IPS-NIHi11 (cell line): ENCODE data around the gene SMAD4.
"Not testable (repeated sequence)": the region's sequence is repeated elsewhere in the genome, so short reads cannot be mapped to it uniquely, and the experiment has no call there.

Source experiments
- DNase-seq: peaks from one replicate; pipeline ENCODE4 v3.0.0; 2012; ENCODE audit warnings: mixed read lengths, low spot score

Gene SMAD4

GRCh38 chr18:51111633-51112355 is 81.8 kb downstream of the SMAD4 start:
- not testable (repeated sequence) for DNase-seq

- DNase-seq, result not testable (repeated sequence)
Observed at GRCh38 chr18:51116996-51117395, 87.0 kb downstream of the SMAD4 start.

GRCh38 chr18:51119561-51119960 is 89.5 kb downstream of the SMAD4 start:
- DNase-seq, result not testable (repeated sequence)

- not testable (repeated sequence) for DNase-seq
Observed at GRCh38 chr18:51119976-51120375, 90.0 kb downstream of the SMAD4 start.

GRCh38 chr18:51120809-51121596 is 91.0 kb downstream of the SMAD4 start:
- DNase-seq, result no peak

GRCh38 chr18:51121597-51121857 is 91.5 kb downstream of the SMAD4 start:
- DNase-seq, result no peak

GRCh38 chr18:51122266-51123045 is 92.4 kb downstream of the SMAD4 start:
- DNase-seq, result no peak

GRCh38 chr18:51123046-51123395 is 93.0 kb downstream of the SMAD4 start:
- DNase-seq, result no peak

- DNase-seq, result no peak
Observed at GRCh38 chr18:51123481-51123880, 93.5 kb downstream of the SMAD4 start.

- DNase-seq, result no peak
Observed at GRCh38 chr18:51123936-51124486, 94.0 kb downstream of the SMAD4 start.

- DNase-seq, result no peak
Observed at GRCh38 chr18:51125976-51126375, 96.0 kb downstream of the SMAD4 start.

GRCh38 chr18:51127664-51128063 is 97.7 kb downstream of the SMAD4 start:
- DNase-seq, result no peak

GRCh38 chr18:51128533-51128932 is 98.5 kb downstream of the SMAD4 start:
- no peak for DNase-seq

GRCh38 chr18:51132256-51132935 is 102.4 kb downstream of the SMAD4 start:
- no peak for DNase-seq

- DNase-seq, result no peak
Observed at GRCh38 chr18:51133580-51134160, 103.7 kb downstream of the SMAD4 start.
